AG04450 (cell line): ENCODE results near the gene AMBP. TPM values are rescaled to one million over a fixed set of nuclear protein-coding genes. Genes with fewer than 3 reads are reported as not detected.

Experiments used
- CTCF ChIA-PET: fragments of 300-600, 350-600 bp; formaldehyde crosslinking; extraction: SDS; loops from one replicate; lab custom pipeline; 2022; ENCODE audit warnings: antibody characterized with exemption, inconsistent platforms; lab: Charles Lee
- POLR2A ChIA-PET: fragments of 350-600 bp; formaldehyde crosslinking; extraction: SDS; loops from one replicate; lab custom pipeline; 2021; ENCODE audit warnings: antibody characterized with exemption, inconsistent platforms; lab: Yijun Ruan, JAX
- DNase-seq: peaks from one replicate; pipeline ENCODE4 v3.0.0-alpha.2; 2011; ENCODE audit warnings: low read depth, low spot score
- H3K27ac ChIP-seq: one replicate; pipeline ENCODE4 v1.5.1; 2012; ENCODE audit warnings: low read depth, low read length, control low read depth
- H3K27me3 ChIP-seq: one replicate; pipeline ENCODE4 v1.6.0; 2012; ENCODE audit warnings: low read length; ENCODE audit not compliant: control insufficient read depth, insufficient read depth
- H3K4me3 ChIP-seq: 2 replicates; pipeline ENCODE4 v1.5.1; 2011; ENCODE audit warnings: mild to moderate bottlenecking, low read depth, low read length, control low read depth
- H3K9me3 ChIP-seq: 2 replicates; pipeline ENCODE4 v1.5.1; 2012; ENCODE audit warnings: low read length; ENCODE audit not compliant: control insufficient read depth, insufficient read depth
- CTCF ChIP-seq: IDR thresholded peaks from 2 replicates; pipeline ENCODE4 v1.5.1; 2011; ENCODE audit warnings: low read depth, low read length, control low read depth, inconsistent platforms
- polyA minus RNA-seq: library from RNA; depleted of rRNA, polyadenylated mRNA; stranded (reverse); fragments of >200 nt; gene quantifications from 2 replicates; pipeline ENCODE4 v1.2.3, GENCODE V29; 2011; rRNA and poly(A)+ RNA removed
- polyA plus RNA-seq: library from polyadenylated mRNA; depleted of rRNA; stranded (reverse); fragments of >200 nt; gene quantifications from 2 replicates; pipeline ENCODE4 v1.2.3, GENCODE V29; 2011; rRNA removed

AMBP gene
- 0.67 and 0.74 TPM in 2 replicates for polyA plus RNA-seq
- 0.22 TPM in 1 of 2 replicates, not detected in the other for polyA minus RNA-seq

GRCh38 chr9:114078021-114078780 is at the start of gene AMBP:
Gene AMBP (minus strand): TSS chr9:114078300. CDS start chr9:114078209, 91 bp downstream.
- no peak for DNase-seq
- TF ChIP-seq CTCF = no peak
- ChIA-PET CTCF (interaction anchor here (1.1 to 1.5 kb wide), 3 partner anchors 30 to 270 kb away, joined by 3 to 8 read pairs (median 4); no protein-coding TSS in a partner anchor), POLR2A (interaction anchor here (0.6 kb wide), 1 partner anchor 191 kb away, joined by 5 read pairs; no protein-coding TSS in a partner anchor)
- Histone ChIP-seq H3K27me3 (peaks cover 33% of the 10 kb centered on the region), H3K9me3 (no peaks in the 10 kb centered on the region), H3K27ac (no peak within 1 kb of the TSS), H3K4me3 (no peak within 1 kb of the TSS)

GRCh38 chr9:114126247-114127060 is 48.4 kb upstream of the AMBP start:
- no peak for TF ChIP-seq CTCF
- H3K27ac ChIP-seq = no peak overlapping the region
- POLR2A ChIA-PET = no interaction called here
- H3K27me3 ChIP-seq = peaks cover 55% of the 10 kb centered on the region
- peaks cover 14% of the 10 kb centered on the region for H3K9me3 ChIP-seq
- no peak for DNase-seq
- CTCF ChIA-PET = interaction anchor here (1.0 kb wide), 1 partner anchor 18 kb away, joined by 3 read pairs; no protein-coding TSS in a partner anchor
- no peak overlapping the region for H3K4me3 ChIP-seq

- peaks cover 54% of the 10 kb centered on the region for H3K27me3 ChIP-seq
- ChIA-PET CTCF (interaction anchor here (0.7 kb wide), 1 partner anchor 166 kb away, joined by 3 read pairs; no protein-coding TSS in a partner anchor), POLR2A (no interaction called here)
- DNase-seq = no peak
- H3K27ac ChIP-seq = no peak overlapping the region
- no peak for TF ChIP-seq CTCF
- H3K9me3 ChIP-seq = peaks cover 14% of the 10 kb centered on the region
- H3K4me3 ChIP-seq = no peak overlapping the region
Measured at GRCh38 chr9:114125476-114126013, 47.4 kb upstream of the AMBP start.

GRCh38 chr9:114124666-114125475 is 46.8 kb upstream of the AMBP start:
- peaks cover 53% of the 10 kb centered on the region for H3K27me3 ChIP-seq
- ChIA-PET CTCF (interaction anchor here (0.7 kb wide), 1 partner anchor 167 kb away, joined by 3 read pairs; no protein-coding TSS in a partner anchor), POLR2A (no interaction called here)

More at GRCh38 chr9:114124666-114125475, 46.8 kb upstream of the AMBP start:
- Histone ChIP-seq H3K9me3 (peaks cover 14% of the 10 kb centered on the region), H3K27ac (no peak overlapping the region), H3K4me3 (no peak overlapping the region)
- no peak for DNase-seq
- no peak for TF ChIP-seq CTCF
